PC-9 (cell line): ENCODE measurements around the gene MED26. TPM values are rescaled to one million over a fixed set of nuclear protein-coding genes. Genes with fewer than 3 reads are reported as not detected.

ENCODE experiments used
- BruUV-seq: library from RNA; stranded (reverse); fragments of 400-500 nt; replicated peaks from 2 replicates; lab custom pipeline; 2021; lab: Mats Ljungman, UMichigan
- CTCF ChIA-PET: fragments of 300-600 bp; sonication (Branson Sonifier 250); formaldehyde crosslinking; loops from one replicate; lab custom pipeline; 2022; ENCODE audit warnings: antibody characterized with exemption; lab: Charles Lee
- POLR2A ChIA-PET: fragments of 300-600 bp; sonication (Branson Sonifier 250); formaldehyde crosslinking; loops from one replicate; lab custom pipeline; 2022; ENCODE audit warnings: antibody characterized with exemption; ENCODE audit not compliant: unreplicated experiment; lab: Charles Lee
- DNase-seq, 2 experiments: peaks; one replicate each; pipeline versions ENCODE4 v3.0.0 to v3.0.0-alpha.2; 2015 to 2022; ENCODE audit warnings: mixed read lengths in 1 of 2
- H2AFZ ChIP-seq: fragments of 200-600 bp; sonication (generic); 2 replicates; pipeline ENCODE4 v1.8.1; 2017; ENCODE audit warnings: antibody characterized with exemption
- H3F3A ChIP-seq: fragments of 200-600 bp; sonication (generic); 2 replicates; pipeline ENCODE4 v1.8.1; 2017; ENCODE audit warnings: antibody characterized with exemption, mild to moderate bottlenecking, low read depth; ENCODE audit not compliant: insufficient read depth
- H3K27ac ChIP-seq: fragments of 200-600 bp; sonication (generic); 2 replicates; pipeline ENCODE4 v1.6.1; 2016; ENCODE audit warnings: mixed run types
- H3K27me3 ChIP-seq: fragments of 200-600 bp; sonication (generic); 2 replicates; pipeline ENCODE4 v1.6.1; 2016; ENCODE audit warnings: low read depth, mixed run types; ENCODE audit not compliant: insufficient read depth
- H3K36me3 ChIP-seq: fragments of 200-600 bp; sonication (generic); 2 replicates; pipeline ENCODE4 v1.6.1; 2016; ENCODE audit warnings: low read depth, mixed run types
- H3K4me1 ChIP-seq: fragments of 200-600 bp; sonication (generic); replicated peaks from 2 replicates; pipeline ENCODE4 v1.6.1; 2016; ENCODE audit warnings: mixed run types; ENCODE audit not compliant: insufficient read depth
- H3K4me2 ChIP-seq: fragments of 200-600 bp; sonication (generic); 2 replicates; pipeline ENCODE4 v1.6.1; 2017; ENCODE audit warnings: mixed run types
- H3K4me3 ChIP-seq: fragments of 200-600 bp; sonication (generic); 2 replicates; pipeline ENCODE4 v1.6.1; 2016; ENCODE audit warnings: mixed run types
- H3K79me2 ChIP-seq: fragments of 200-600 bp; sonication (generic); 2 replicates; pipeline ENCODE4 v1.6.1; 2017; ENCODE audit warnings: low read depth, mixed run types
- H3K9me2 ChIP-seq: fragments of 200-600 bp; sonication (generic); 2 replicates; pipeline ENCODE4 v1.8.1; 2017; ENCODE audit warnings: mild to moderate bottlenecking; ENCODE audit not compliant: insufficient read depth
- H3K9me3 ChIP-seq: fragments of 200-600 bp; sonication (generic); 2 replicates; pipeline ENCODE4 v1.8.1; 2016; ENCODE audit warnings: low read depth; ENCODE audit not compliant: insufficient read depth
- H4K20me1 ChIP-seq: fragments of 200-600 bp; sonication (generic); 2 replicates; pipeline ENCODE4 v1.8.1; 2017; ENCODE audit not compliant: insufficient read depth
- CTCF ChIP-seq: fragments of 200-600 bp; sonication (generic); conservative IDR thresholded peaks from 2 replicates; pipeline ENCODE4 v1.6.1; 2017; ENCODE audit warnings: mixed run types, antibody characterized with exemption, mild to moderate bottlenecking, moderate library complexity
- EZH2 ChIP-seq: fragments of 200-600 bp; sonication (generic); IDR thresholded peaks from 2 replicates; pipeline ENCODE4 v1.8.0; 2017; ENCODE audit warnings: antibody characterized with exemption, low read depth
- intact Hi-C: fragments of 100-400 bp; cut with micrococcal nuclease; formaldehyde crosslinking; loops from one replicate; pipeline ENCODE4 v1.10.0; 2022; ENCODE audit not compliant: unreplicated experiment
- total RNA-seq: library from RNA; stranded (reverse); gene quantifications from 2 replicates; pipeline ENCODE4 v1.2.3, GENCODE V29; 2021

The MED26 gene
- total RNA-seq, 1 experiment from 2014 or later = 11.9 TPM

DNA sequence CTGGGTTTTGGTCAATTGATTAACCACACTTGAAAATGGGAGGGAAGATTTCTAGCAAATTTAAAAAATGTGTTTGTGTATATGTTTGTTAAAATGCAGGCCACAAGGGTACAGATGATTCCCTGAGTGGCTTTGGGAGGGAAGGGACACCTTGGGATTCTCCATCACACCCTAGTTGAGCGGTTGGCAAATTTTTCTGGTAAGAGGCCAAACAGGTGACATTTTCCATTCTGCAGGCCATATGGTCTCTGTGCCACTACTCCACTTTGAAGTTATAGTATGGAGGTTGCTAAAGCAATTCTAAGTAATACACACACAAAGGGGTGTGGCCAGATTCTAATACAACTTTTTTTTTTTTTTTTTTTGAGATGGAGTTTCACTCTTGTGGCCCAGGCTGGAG, 12.9 kb upstream of the MED26 start:
- POLR2A ChIA-PET = no interaction called here
- CTCF ChIA-PET = no interaction called here
- Histone ChIP-seq H3K4me1 (no peaks in the 10 kb centered on the region), H2AFZ (no peak overlapping the region), H3K9me2 (no peaks in the 10 kb centered on the region), H3F3A (peaks cover 9% of the 10 kb centered on the region; the same call in 1 of the 2 replicates), H3K4me2 (no peak overlapping the region), H3K79me2 (peaks cover 30% of the 10 kb centered on the region), H3K27ac (no peak overlapping the region), H3K9me3 (no peaks in the 10 kb centered on the region), H4K20me1 (peaks cover 51% of the 10 kb centered on the region), H3K4me3 (no peak overlapping the region), H3K27me3 (no peaks in the 10 kb centered on the region), H3K36me3 (peaks cover 43% of the 10 kb centered on the region)
- no peak for TF ChIP-seq EZH2
- TF ChIP-seq CTCF = no peak
- intact Hi-C loops = no loop called here
- BruUV-seq = no TSS peak
- no peak for DNase-seq

DNA sequence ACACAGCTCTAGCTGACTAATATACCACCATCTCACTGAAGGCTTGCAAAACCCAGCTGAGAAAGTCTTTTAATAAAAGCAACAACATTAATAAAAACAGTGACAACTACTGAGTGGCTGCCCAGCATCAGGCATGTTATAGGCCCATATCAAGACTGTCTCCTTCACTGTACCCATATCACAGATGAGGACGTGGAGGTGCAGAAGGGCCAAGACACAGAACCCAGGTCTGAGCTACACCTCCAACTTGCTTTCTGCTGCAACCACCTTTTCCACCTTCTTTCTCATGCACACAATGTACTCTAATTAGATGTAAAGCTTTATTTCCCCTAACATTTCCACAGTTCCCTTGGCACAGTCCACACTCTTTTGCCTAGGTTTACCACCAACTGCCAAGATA, 10.7 kb upstream of the MED26 start:
- TF ChIP-seq EZH2 = no peak
- TF ChIP-seq CTCF = no peak
- Histone ChIP-seq H4K20me1 (peaks cover 30% of the 10 kb centered on the region), H3F3A (peaks cover 9% of the 10 kb centered on the region; the same call in 1 of the 2 replicates), H3K4me1 (no peaks in the 10 kb centered on the region), H3K79me2 (peaks cover 19% of the 10 kb centered on the region), H3K9me3 (no peaks in the 10 kb centered on the region), H3K27me3 (no peaks in the 10 kb centered on the region), H3K4me3 (no peak overlapping the region), H3K36me3 (peaks cover 29% of the 10 kb centered on the region), H2AFZ (no peak overlapping the region), H3K4me2 (no peak overlapping the region), H3K9me2 (no peaks in the 10 kb centered on the region), H3K27ac (no peak overlapping the region)
- POLR2A ChIA-PET = interaction anchor here (0.6 kb wide), 1 partner anchor 132 kb away, joined by 3 read pairs; no protein-coding TSS in a partner anchor
- intact Hi-C loops = no loop called here
- DNase-seq = no peak
- BruUV-seq = no TSS peak
- CTCF ChIA-PET = no interaction called here

DNA sequence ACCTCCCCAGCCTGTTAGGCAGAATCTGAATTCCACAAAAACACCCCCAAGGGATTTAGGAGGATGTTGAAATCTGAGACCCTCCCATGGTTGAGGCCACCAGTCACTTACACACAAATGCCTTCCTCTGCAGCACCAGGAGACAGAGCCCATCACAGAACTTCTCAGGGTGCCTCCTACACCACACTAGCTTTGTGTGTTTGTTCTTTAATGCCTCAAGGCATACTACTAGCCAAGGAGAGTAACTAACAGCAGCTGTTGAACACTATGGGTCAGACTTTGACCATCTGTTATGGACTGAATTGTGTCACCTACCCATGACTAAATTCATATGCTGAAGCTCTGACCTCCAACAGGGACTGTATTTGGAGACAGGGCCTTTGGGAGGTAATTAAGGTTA, 9.5 kb upstream of the MED26 start:
- peaks cover 27% of the 10 kb centered on the region for H4K20me1 ChIP-seq
- H3K36me3 ChIP-seq = peaks cover 34% of the 10 kb centered on the region
- H2AFZ ChIP-seq = no peak overlapping the region
- intact Hi-C loops = no loop called here
- TF ChIP-seq CTCF (no peak), EZH2 (no peak)
- BruUV-seq = no TSS peak
- DNase-seq = no peak
- peaks cover 9% of the 10 kb centered on the region; the same call in 1 of the 2 replicates for H3F3A ChIP-seq
- H3K27me3 ChIP-seq = no peaks in the 10 kb centered on the region
- no peak overlapping the region for H3K27ac ChIP-seq
- H3K9me3 ChIP-seq = no peaks in the 10 kb centered on the region
- ChIA-PET POLR2A (no interaction called here), CTCF (no interaction called here)
- H3K4me1 ChIP-seq = no peaks in the 10 kb centered on the region
- H3K4me3 ChIP-seq = no peak overlapping the region
- H3K4me2 ChIP-seq = no peak overlapping the region
- no peaks in the 10 kb centered on the region for H3K9me2 ChIP-seq
- H3K79me2 ChIP-seq = peaks cover 17% of the 10 kb centered on the region
